Heart left ventricle (tissue), 13 donors: ENCODE results near the gene MS4A18.

Experiments used
- CTCF ChIP-seq, 12 donors: fragments of 200-600 bp; sonication (generic) in 4 of 12; IDR thresholded peaks; one replicate each; pipeline versions ENCODE4 v1.5.0 to v1.8.0; 2018 to 2022; ENCODE audit warnings: antibody characterized with exemption in 12 of 12, mild to moderate bottlenecking in 5 of 12
- POLR2A ChIP-seq, 2 donors: fragments of 450-650 bp; IDR thresholded peaks; one replicate each; pipeline ENCODE4 v1.6.1; 2017; ENCODE audit warnings: antibody characterized with exemption in 2 of 2, mild to moderate bottlenecking in 2 of 2, moderate library complexity in 2 of 2
- donor health status: ischemic (EF 13 %, LVEDD 7.1; RV severe dilation, severe dysfunction).
- donor health status: DM: no; HTN: yes; CAD: no.
- donor health status: DM: no; HTN: no; CAD: no.
- donor health status: ischemic (EF 25% LVEDD 6.9; RV normal size, moderate dysfunction).
- donor health status: ischemic (EF 25% LVEDD 5.7; RV mildly dilated, moderate dysfunction).
- donor health status: ischemic (EF 35%, LVEDD 5.7; RV mildly dilated, moderate dysfunction).
- donor health status: nonischemic (EF 11% LVEDD 7.7; RV severe dilation, severe dysfunction).
- donor health status: DM: yes; HTN: yes; CAD: no.
- donor health status: PGD.
- donor health status: ischemic (EF 29% LVEDD 5.4; RV normal size, mild dysfunction).
- donor health status: nonischemic (EF 23%, LVEDD 6.1; RV moderate dilation, normal function).

DNA sequence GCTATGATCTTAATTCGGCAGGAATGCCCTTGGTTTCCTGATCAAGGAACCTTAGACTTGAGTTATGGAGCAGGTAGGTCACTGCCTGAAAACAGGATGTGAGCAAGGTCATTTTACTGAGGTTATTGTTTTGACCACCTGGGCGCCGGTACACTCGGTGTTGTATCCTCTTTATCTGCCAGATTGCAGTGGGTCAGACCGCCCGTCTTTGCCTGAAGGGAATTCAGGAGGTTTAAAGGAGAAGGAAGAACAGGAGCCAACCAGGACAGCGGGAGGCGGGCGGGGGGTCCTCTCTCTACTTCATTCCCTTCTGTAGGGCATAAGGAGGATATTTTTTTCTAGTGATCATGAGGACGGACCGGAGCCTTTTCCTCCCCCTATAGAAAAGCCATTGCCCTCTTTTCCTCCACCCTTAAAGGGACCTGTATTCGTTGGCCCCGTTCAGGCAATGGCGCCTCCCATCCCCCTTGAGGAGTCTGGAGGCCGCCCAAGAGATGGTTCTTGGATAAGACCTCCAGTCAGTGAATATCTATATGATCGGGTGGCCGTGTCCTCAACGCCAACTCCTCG is 32.8 kb downstream of the MS4A18 start:
- no peak for TF ChIP-seq CTCF (IDR thresholded peaks at IDR 0.05)
- TF ChIP-seq POLR2A (IDR thresholded peaks at IDR 0.05): no peak
